Liver (tissue), 9 donors: ENCODE data around the gene PRRX1. TPM values are rescaled to one million over a fixed set of nuclear protein-coding genes. Genes with fewer than 3 reads are reported as not detected.

Experiments
- DNase-seq: peaks from one replicate; pipeline ENCODE4 v3.0.0-alpha.2; 2017; ENCODE audit warnings: low spot score
- H3K27ac ChIP-seq, 2 donors: one replicate each; pipeline ENCODE4 v1.7.0; 2013; ENCODE audit warnings: inconsistent platforms in 2 of 2, low read length in 2 of 2, control low read depth in 1 of 2, low read depth in 1 of 2, mild to moderate bottlenecking in 1 of 2
- H3K27me3 ChIP-seq, 4 donors: one replicate each; pipeline versions ENCODE4 v1.6.1 to v1.7.0; 2013; ENCODE audit warnings: low read length in 3 of 4, inconsistent platforms in 1 of 4, mild to moderate bottlenecking in 1 of 4, moderate library complexity in 1 of 4; ENCODE audit not compliant: control insufficient read depth in 4 of 4, insufficient read depth in 4 of 4
- H3K36me3 ChIP-seq, 4 donors: one replicate each; pipeline versions ENCODE4 v1.6.1 to v1.7.0; 2013; ENCODE audit warnings: low read length in 3 of 4, mild to moderate bottlenecking in 3 of 4, low read depth in 1 of 4, moderate library complexity in 1 of 4; ENCODE audit not compliant: control insufficient read depth in 4 of 4, insufficient read depth in 3 of 4
- H3K4me1 ChIP-seq, 4 donors: one replicate each; pipeline versions ENCODE4 v1.6.1 to v1.7.0; 2013; ENCODE audit warnings: low read length in 3 of 4, mild to moderate bottlenecking in 3 of 4, moderate library complexity in 1 of 4; ENCODE audit not compliant: control insufficient read depth in 4 of 4, insufficient read depth in 4 of 4
- H3K4me3 ChIP-seq, 3 donors: one replicate each; pipeline versions ENCODE4 v1.6.1 to v1.7.0; 2013; ENCODE audit warnings: low read length in 3 of 3, control low read depth in 1 of 3, low read depth in 1 of 3, mild to moderate bottlenecking in 1 of 3
- H3K9ac ChIP-seq, 2 donors: one replicate each; pipeline ENCODE4 v1.7.0; 2013; ENCODE audit warnings: low read length in 2 of 2, mild to moderate bottlenecking in 2 of 2, moderate library complexity in 2 of 2, control low read depth in 1 of 2, low read depth in 1 of 2
- H3K9me3 ChIP-seq, 4 donors: one replicate each; pipeline versions ENCODE4 v1.6.1 to v1.7.0; 2013; ENCODE audit warnings: low read length in 3 of 4; ENCODE audit not compliant: control insufficient read depth in 4 of 4
- EGR1 ChIP-seq, 2 donors: IDR thresholded peaks; 2 replicates each; pipeline ENCODE4 v1.6.1; 2016 to 2018; ENCODE audit warnings: antibody characterized with exemption in 2 of 2, low read depth in 2 of 2
- FOXA1 ChIP-seq: IDR thresholded peaks from 2 replicates; pipeline ENCODE4 v1.6.1; 2016; ENCODE audit warnings: antibody characterized with exemption
- FOXA2 ChIP-seq: IDR thresholded peaks from 2 replicates; pipeline ENCODE4 v1.6.1; 2016; ENCODE audit warnings: antibody characterized with exemption
- GABPA ChIP-seq, 2 donors: IDR thresholded peaks in 1 of 2; conservative IDR thresholded peaks in 1 of 2; 2 replicates each; pipeline ENCODE4 v1.6.1; 2016; ENCODE audit warnings: antibody characterized with exemption in 2 of 2, mild to moderate bottlenecking in 1 of 2, moderate library complexity in 1 of 2
- HNF4A ChIP-seq, 2 donors: conservative IDR thresholded peaks; 2 replicates each; pipeline ENCODE4 v1.6.1; 2016; ENCODE audit warnings: antibody characterized with exemption in 2 of 2, mild to moderate bottlenecking in 2 of 2
- HNF4G ChIP-seq: IDR thresholded peaks from 2 replicates; pipeline ENCODE4 v1.6.1; 2016; ENCODE audit warnings: antibody characterized with exemption
- NR2F2 ChIP-seq: IDR thresholded peaks from 2 replicates; pipeline ENCODE4 v1.6.1; 2016; ENCODE audit warnings: antibody characterized with exemption
- RAD21 ChIP-seq, 2 donors: IDR thresholded peaks; 2 replicates each; pipeline ENCODE4 v1.6.1; 2016; ENCODE audit warnings: antibody characterized with exemption in 2 of 2, mild to moderate bottlenecking in 2 of 2
- SP1 ChIP-seq: IDR thresholded peaks from 2 replicates; pipeline ENCODE4 v1.6.1; 2018; ENCODE audit warnings: antibody characterized with exemption, mild to moderate bottlenecking
- TAF1 ChIP-seq: conservative IDR thresholded peaks from 2 replicates; pipeline ENCODE4 v1.6.1; 2016; ENCODE audit warnings: antibody characterized with exemption, mild to moderate bottlenecking
- YY1 ChIP-seq: IDR thresholded peaks from 2 replicates; pipeline ENCODE4 v1.6.1; 2016; ENCODE audit warnings: antibody characterized with exemption, mild to moderate bottlenecking
- WGBS: extraction: QIAGEN DNeasy Blood & Tissue Kit; methylation state at CpG from one replicate; pipeline ENCODE4 v1.1.7; 2013; 5-methylcytosine and 5-hydroxymethylcytosine counted together
- polyA plus RNA-seq, 2 donors: library from polyadenylated mRNA; stranded (reverse) in 1 of 2; unstranded in 1 of 2; fragments of 200-250 nt in 1 of 2; fragments of >200 nt in 1 of 2; fragmentation: Nextera tagmentation in 1 of 2; extraction: Ambion mirVana in 1 of 2; gene quantifications; one replicate each; pipeline versions ENCODE4 v1.2.1 to v1.2.3, GENCODE V29; 2013 to 2015
- total RNA-seq, 2 donors: library from RNA; depleted of rRNA; stranded (reverse); fragments of >200 nt; gene quantifications; one replicate each; pipeline ENCODE4 v1.2.3, GENCODE V29; 2014
- TF ChIP-seq, protein P1 (sequence below): IDR thresholded peaks from 2 replicates; pipeline ENCODE4 v1.6.1; 2016; ENCODE audit warnings: antibody characterized with exemption
- TF ChIP-seq, protein P2 (sequence below): IDR thresholded peaks from 2 replicates; pipeline ENCODE4 v1.6.1; 2016; ENCODE audit warnings: antibody characterized with exemption, mild to moderate bottlenecking
- TF ChIP-seq, protein P3 (sequence below): IDR thresholded peaks from 2 replicates; pipeline ENCODE4 v1.6.1; 2016; ENCODE audit warnings: antibody characterized with exemption
- TF ChIP-seq, protein P4 (sequence below): fragments of 150-350 bp; IDR thresholded peaks from 2 replicates; pipeline ENCODE4 v1.5.1; 2017; ENCODE audit warnings: improper control_type of control experiment, low read depth, low read length; ENCODE audit not compliant: missing input control
- donor health status: healthy.
- donor health status: healthy.
- donor health status: healthy.
- donor health status: healthy.
- donor health status: healthy.

PRRX1 gene
- total and polyA plus RNA-seq, 4 donors, result under 0.01 to 0.37 (median 0.25) TPM; not detected in 1

DNA sequence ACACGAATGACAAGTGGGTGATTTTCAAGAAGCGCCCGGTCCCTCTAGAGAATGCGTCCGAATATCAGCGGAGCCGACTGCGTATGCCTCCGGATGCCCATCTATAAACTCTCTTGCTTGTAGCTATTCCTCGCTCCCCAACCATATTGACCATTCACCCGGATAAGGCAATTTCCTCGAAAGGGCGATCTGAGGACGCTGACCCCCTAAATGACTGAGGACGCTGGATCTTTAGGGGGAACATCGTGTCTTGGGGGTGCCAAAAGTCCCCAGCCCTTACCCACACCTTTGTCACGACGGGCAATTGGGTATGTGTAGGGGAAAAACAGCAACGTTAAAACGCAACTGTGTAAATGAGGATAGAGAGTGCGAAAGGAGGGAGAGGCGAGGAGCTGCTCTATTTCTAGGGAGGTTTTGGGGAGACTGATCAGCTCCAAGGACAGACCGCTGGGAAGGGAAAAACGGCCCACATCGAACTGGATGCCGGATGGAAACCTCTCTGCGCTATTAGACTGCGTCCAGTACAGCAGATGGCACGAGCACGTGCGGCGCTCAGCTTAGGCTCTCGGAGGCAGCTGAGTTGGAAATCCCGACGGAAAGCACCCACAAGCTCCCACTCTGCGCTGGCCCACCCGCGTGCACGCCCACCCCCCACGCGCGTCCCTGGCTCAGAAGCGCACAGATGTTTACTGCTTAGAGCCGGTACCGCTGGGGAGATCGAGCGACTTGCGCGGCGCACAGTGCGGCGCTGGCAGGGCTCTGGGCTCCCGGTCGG lies 2.9 kb upstream of the PRRX1 start:
- no peak overlapping the region for H3K4me3 ChIP-seq
- H3K9ac ChIP-seq, result no peak overlapping the region
- WGBS, result 5% methylated on average over 54 of the region's 54 CpGs
- H3K27me3 ChIP-seq, result peaks cover 5 to 17% (median 10%) of the 10 kb centered on the region in 4 donors
- H3K9me3 ChIP-seq, result no peaks in the 10 kb centered on the region
- TF ChIP-seq EGR1 (IDR thresholded peaks at IDR 0.05; ENCODE audit: low read depth in 2 of 2) (no peak), FOXA2 (no peak)
- H3K27ac ChIP-seq, result no peak overlapping the region
- peaks cover 9 to 23% (median 17%) of the 10 kb centered on the region in 4 donors for H3K4me1 ChIP-seq
- no peak for DNase-seq
- H3K36me3 ChIP-seq, result no peaks in the 10 kb centered on the region

DNA sequence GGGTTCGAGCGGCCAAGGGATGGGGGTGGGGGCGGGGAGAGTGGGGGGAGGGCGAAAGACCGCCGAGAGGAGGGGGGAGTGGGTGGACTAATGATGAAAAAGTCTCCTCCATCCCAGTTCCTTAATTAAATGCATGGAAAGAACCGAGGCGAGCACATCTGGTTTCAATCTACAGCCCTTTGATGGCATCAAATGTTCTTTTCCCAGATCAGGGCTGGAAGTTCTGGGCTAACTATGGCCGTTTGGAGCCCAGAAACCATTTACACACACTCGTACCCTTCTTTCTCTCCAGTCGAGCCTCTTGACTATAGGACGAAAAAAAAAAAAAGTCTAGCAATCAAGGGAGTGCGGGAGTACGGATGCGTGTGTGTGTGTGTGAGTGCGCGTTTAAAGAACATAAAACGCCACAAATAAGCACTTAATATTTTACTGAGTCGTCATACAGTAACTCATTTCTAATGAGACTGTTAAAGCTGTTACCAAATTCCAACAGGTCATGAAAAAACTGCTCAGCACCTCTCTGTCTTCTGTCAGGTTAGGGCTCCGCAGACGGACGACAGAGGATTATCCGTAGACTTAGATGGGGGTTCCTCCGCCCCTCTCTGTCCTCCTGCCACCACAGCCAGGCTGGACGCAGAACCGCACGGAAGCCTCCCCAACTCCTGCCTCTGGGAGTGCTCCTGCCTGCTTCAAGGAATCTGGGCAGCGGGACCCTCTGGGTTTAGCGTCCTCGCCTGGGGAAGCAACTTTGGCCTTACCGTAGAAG lies 2.1 kb upstream of the PRRX1 start:
- TF ChIP-seq HNF4A (conservative IDR thresholded peaks at IDR 0.05), result no peak
- TF ChIP-seq, protein P1, sequence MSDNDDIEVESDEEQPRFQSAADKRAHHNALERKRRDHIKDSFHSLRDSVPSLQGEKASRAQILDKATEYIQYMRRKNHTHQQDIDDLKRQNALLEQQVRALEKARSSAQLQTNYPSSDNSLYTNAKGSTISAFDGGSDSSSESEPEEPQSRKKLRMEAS, result no peak
- no peak for TF ChIP-seq FOXA2
- no peak for TF ChIP-seq GABPA (IDR thresholded peaks at IDR 0.05 in 1 of 2, conservative IDR thresholded peaks at IDR 0.05 in 1 of 2)
- no peak for TF ChIP-seq HNF4G
- no peak for TF ChIP-seq EGR1 (IDR thresholded peaks at IDR 0.05; ENCODE audit: low read depth in 2 of 2)
- no peak for TF ChIP-seq RAD21 (IDR thresholded peaks at IDR 0.05)
- TF ChIP-seq, protein P2, sequence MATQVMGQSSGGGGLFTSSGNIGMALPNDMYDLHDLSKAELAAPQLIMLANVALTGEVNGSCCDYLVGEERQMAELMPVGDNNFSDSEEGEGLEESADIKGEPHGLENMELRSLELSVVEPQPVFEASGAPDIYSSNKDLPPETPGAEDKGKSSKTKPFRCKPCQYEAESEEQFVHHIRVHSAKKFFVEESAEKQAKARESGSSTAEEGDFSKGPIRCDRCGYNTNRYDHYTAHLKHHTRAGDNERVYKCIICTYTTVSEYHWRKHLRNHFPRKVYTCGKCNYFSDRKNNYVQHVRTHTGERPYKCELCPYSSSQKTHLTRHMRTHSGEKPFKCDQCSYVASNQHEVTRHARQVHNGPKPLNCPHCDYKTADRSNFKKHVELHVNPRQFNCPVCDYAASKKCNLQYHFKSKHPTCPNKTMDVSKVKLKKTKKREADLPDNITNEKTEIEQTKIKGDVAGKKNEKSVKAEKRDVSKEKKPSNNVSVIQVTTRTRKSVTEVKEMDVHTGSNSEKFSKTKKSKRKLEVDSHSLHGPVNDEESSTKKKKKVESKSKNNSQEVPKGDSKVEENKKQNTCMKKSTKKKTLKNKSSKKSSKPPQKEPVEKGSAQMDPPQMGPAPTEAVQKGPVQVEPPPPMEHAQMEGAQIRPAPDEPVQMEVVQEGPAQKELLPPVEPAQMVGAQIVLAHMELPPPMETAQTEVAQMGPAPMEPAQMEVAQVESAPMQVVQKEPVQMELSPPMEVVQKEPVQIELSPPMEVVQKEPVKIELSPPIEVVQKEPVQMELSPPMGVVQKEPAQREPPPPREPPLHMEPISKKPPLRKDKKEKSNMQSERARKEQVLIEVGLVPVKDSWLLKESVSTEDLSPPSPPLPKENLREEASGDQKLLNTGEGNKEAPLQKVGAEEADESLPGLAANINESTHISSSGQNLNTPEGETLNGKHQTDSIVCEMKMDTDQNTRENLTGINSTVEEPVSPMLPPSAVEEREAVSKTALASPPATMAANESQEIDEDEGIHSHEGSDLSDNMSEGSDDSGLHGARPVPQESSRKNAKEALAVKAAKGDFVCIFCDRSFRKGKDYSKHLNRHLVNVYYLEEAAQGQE, result no peak
- TF ChIP-seq TAF1, result no peak
- TF ChIP-seq, protein P3, sequence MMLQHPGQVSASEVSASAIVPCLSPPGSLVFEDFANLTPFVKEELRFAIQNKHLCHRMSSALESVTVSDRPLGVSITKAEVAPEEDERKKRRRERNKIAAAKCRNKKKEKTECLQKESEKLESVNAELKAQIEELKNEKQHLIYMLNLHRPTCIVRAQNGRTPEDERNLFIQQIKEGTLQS, result no peak
- TF ChIP-seq NR2F2, result no peak
- TF ChIP-seq, protein P4, sequence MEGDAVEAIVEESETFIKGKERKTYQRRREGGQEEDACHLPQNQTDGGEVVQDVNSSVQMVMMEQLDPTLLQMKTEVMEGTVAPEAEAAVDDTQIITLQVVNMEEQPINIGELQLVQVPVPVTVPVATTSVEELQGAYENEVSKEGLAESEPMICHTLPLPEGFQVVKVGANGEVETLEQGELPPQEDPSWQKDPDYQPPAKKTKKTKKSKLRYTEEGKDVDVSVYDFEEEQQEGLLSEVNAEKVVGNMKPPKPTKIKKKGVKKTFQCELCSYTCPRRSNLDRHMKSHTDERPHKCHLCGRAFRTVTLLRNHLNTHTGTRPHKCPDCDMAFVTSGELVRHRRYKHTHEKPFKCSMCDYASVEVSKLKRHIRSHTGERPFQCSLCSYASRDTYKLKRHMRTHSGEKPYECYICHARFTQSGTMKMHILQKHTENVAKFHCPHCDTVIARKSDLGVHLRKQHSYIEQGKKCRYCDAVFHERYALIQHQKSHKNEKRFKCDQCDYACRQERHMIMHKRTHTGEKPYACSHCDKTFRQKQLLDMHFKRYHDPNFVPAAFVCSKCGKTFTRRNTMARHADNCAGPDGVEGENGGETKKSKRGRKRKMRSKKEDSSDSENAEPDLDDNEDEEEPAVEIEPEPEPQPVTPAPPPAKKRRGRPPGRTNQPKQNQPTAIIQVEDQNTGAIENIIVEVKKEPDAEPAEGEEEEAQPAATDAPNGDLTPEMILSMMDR, result no peak
- no peak for TF ChIP-seq SP1
- TF ChIP-seq YY1, result no peak
- no peak for TF ChIP-seq FOXA1
- peaks cover 9 to 23% (median 17%) of the 10 kb centered on the region in 4 donors for H3K4me1 ChIP-seq
- H3K27ac ChIP-seq, result no peak overlapping the region
- H3K9me3 ChIP-seq, result no peaks in the 10 kb centered on the region
- H3K36me3 ChIP-seq, result no peaks in the 10 kb centered on the region
- 3% methylated on average over 31 of the region's 31 CpGs for WGBS
- no peak for DNase-seq
- peaks cover 9 to 17% (median 13%) of the 10 kb centered on the region in 4 donors for H3K27me3 ChIP-seq
- H3K4me3 ChIP-seq, result peak overlapping the region in 1 of 3 donors; percentile 15
- no peak overlapping the region for H3K9ac ChIP-seq
